Measurements from ENCODE around the gene DDX47.

GRCh38 chr12:12796928-12797793, 16.0 kb upstream of the DDX47 start:
- TF ChIP-seq CTCF (IDR thresholded peaks at IDR 0.05) = no peak
- TF ChIP-seq ZFX (IDR thresholded peaks at IDR 0.05; ENCODE audit: borderline replicate concordance) = no peak

All from 22Rv1 (cell line).